Coronary artery (tissue), 2 donors: ENCODE results near the gene ULBP3.
"Not testable (repeated sequence)": the region's sequence is repeated elsewhere in the genome, so short reads cannot be mapped to it uniquely, and the experiment has no call there.

Experiments
- DNase-seq: peaks from one replicate; pipeline ENCODE4 v3.0.0-alpha.2; 2017; ENCODE audit warnings: low spot score
- H3K27ac ChIP-seq, 2 donors: fragments of 200-600 bp; sonication (generic); one replicate each; pipeline ENCODE4 v1.5.1; 2016 to 2019
- H3K4me3 ChIP-seq: fragments of 200-600 bp; sonication (generic); 2 replicates; pipeline ENCODE4 v1.5.1; 2016; ENCODE audit warnings: mild to moderate bottlenecking, moderate library complexity
- CTCF ChIP-seq: fragments of 200-600 bp; sonication (generic); IDR thresholded peaks from one replicate; pipeline ENCODE4 v1.5.1; 2019; ENCODE audit warnings: antibody characterized with exemption

Gene ULBP3

GRCh38 chr6:150027806-150028565, 40.9 kb downstream of the ULBP3 start:
- Histone ChIP-seq H3K4me3 (no peak overlapping the region), H3K27ac (no peak overlapping the region)
- peak; percentile 47 for DNase-seq
- no peak for TF ChIP-seq CTCF

- DNase-seq = peak; percentile 56
- H3K4me3 ChIP-seq = no peak overlapping the region
- TF ChIP-seq CTCF = no peak
- H3K27ac ChIP-seq = no peak overlapping the region
These were observed 41.7 kb downstream of the ULBP3 start for GRCh38 chr6:150026976-150027805.

GRCh38 chr6:150025201-150025917, 43.6 kb downstream of the ULBP3 start, which contains the start of gene RAET1L:
Gene RAET1L (minus strand): TSS chr6:150025532. CDS start chr6:150025471, 61 bp downstream.
- Histone ChIP-seq H3K4me3 (peak within 1 kb of the TSS; percentile 60), H3K27ac (no peak within 1 kb of the TSS)
- no peak for TF ChIP-seq CTCF
- DNase-seq = peak; percentile 58

GRCh38 chr6:150024646-150025155, 44.2 kb downstream of the ULBP3 start:
- H3K27ac ChIP-seq = no peak overlapping the region
- TF ChIP-seq CTCF = no peak
- peak overlapping the region; percentile 60 for H3K4me3 ChIP-seq
- DNase-seq = no peak

GRCh38 chr6:150024021-150024420, 44.9 kb downstream of the ULBP3 start:
- not testable (repeated sequence) for H3K27ac ChIP-seq, DNase-seq, H3K4me3 ChIP-seq

GRCh38 chr6:150021870-150022269, 47.1 kb downstream of the ULBP3 start:
- not testable (repeated sequence) for H3K4me3 ChIP-seq, DNase-seq, H3K27ac ChIP-seq

GRCh38 chr6:150018846-150019580, 49.9 kb downstream of the ULBP3 start:
- Histone ChIP-seq H3K4me3 (no peak overlapping the region), H3K27ac (no peak overlapping the region)
- TF ChIP-seq CTCF = no peak
- peak; percentile 56 for DNase-seq
